Suprapubic skin (tissue), 3 donors: ENCODE data around the gene ATN1.

Experiments
- CTCF ChIP-seq, 2 donors: fragments of 200-600 bp in 1 of 2; fragments of 450-650 bp in 1 of 2; sonication (generic) in 1 of 2; IDR thresholded peaks; one replicate each; pipeline ENCODE4 v1.5.1; 2016 to 2019; ENCODE audit warnings: antibody characterized with exemption in 2 of 2, mild to moderate bottlenecking in 1 of 2, moderate library complexity in 1 of 2
- EP300 ChIP-seq: sonication (generic); formaldehyde crosslinking; IDR thresholded peaks from one replicate; pipeline ENCODE4 v1.6.1; 2017; ENCODE audit warnings: antibody characterized with exemption

GRCh38 chr12:6925540-6926279 is 2.0 kb upstream of the ATN1 start:
- TF ChIP-seq CTCF (IDR thresholded peaks at IDR 0.05) (no peak), EP300 (no peak)
